ENCODE data around the gene TRERF1. TPM values are rescaled to one million over a fixed set of nuclear protein-coding genes. Genes with fewer than 3 reads are reported as not detected.

The TRERF1 gene
- total and polyA plus RNA-seq, 2 of the 8 experiments (the other 6 are each of a cell fraction or from before 2014, with no cell fraction given): 10.8 to 21.5 TPM

DNA sequence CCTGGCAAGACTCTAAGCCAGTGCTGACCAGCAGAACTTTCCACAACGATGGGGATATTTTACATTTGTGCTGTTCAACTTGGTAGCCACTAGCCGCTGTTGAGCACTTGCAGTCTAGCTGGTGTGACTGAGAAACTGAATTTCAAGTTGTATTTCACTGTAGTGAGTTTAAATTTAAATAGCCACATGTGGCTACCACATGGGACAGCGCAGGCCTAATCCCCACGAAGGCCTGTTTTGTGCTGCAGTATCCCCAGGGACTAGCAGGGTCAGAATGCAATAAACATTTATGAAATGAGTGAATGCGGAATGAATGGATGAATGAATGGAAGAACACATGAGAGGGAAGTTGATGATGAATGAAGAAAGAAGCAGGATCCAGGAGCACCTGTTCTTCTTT is 115.8 kb downstream of the TRERF1 start:
- no peaks in the 10 kb centered on the region for H3K36me3 ChIP-seq (ENCODE audit: control insufficient read depth in 2 of 4, insufficient read depth in 4 of 4, low read length in 3 of 4)
- H3K9ac ChIP-seq (replicated peaks in 1 of 4; ENCODE audit: extremely low read depth in 1 of 4, low read depth in 3 of 4, low read length in 3 of 4): no peak overlapping the region
- H4K20me1 ChIP-seq (replicated peaks in 1 of 2; ENCODE audit: control insufficient read depth in 1 of 2, insufficient read depth in 2 of 2, low read length in 2 of 2): peaks cover 6 to 14% of the 10 kb centered on the region in 2 experiments
- no peak overlapping the region for H2BK15ac ChIP-seq (ENCODE audit: low read length)
- H2BK5ac ChIP-seq (ENCODE audit: low read depth, low read length): no peak overlapping the region
- ChIA-PET POLR2A (ENCODE audit: partially characterized antibody) (no interaction called here), CTCF (ENCODE audit: partially characterized antibody) (interaction anchor here (1.2 to 1.6 kb wide), 6 partner anchors 9 to 89 kb away, joined by 3 to 5 read pairs (median 4); no protein-coding TSS in a partner anchor)
- no peak overlapping the region for H4K8ac ChIP-seq (ENCODE audit: extremely low read depth, insufficient read depth, low read length)
- no peak overlapping the region for H3K4ac ChIP-seq (replicated peaks; ENCODE audit: insufficient read length, low read depth, low read length)
- FAIRE-seq: no peak
- no peak overlapping the region for H2AK5ac ChIP-seq (ENCODE audit: low read depth, low read length)
- no peak overlapping the region for H3K4me3 ChIP-seq (ENCODE audit: extremely low read depth in 1 of 4, insufficient read depth in 2 of 4, low read depth in 3 of 4, low read length in 4 of 4)
- WGBS, 2 experiments (ENCODE audit: extremely low coverage in 1 of 2, insufficient coverage in 1 of 2, insufficient read length in 1 of 2, insufficient replicate concordance in 2 of 2, low coverage in 1 of 2, low lambda C conversion rate in 2 of 2, missing lambda C conversion rate in 1 of 2): 94 to 100% methylated on average over 1 to 5 of the region's 5 CpGs
- no peaks in the 10 kb centered on the region for H3K9me3 ChIP-seq (ENCODE audit: insufficient read depth in 2 of 2, low read depth in 1 of 2, low read length in 1 of 2)
- H3K56ac ChIP-seq (replicated peaks; ENCODE audit: insufficient read length, low read depth, low read length): no peak overlapping the region
- no peak overlapping the region for H2BK20ac ChIP-seq (ENCODE audit: low read length)
- no peak overlapping the region for H3K27ac ChIP-seq (ENCODE audit: low read depth, low read length)
- H4K91ac ChIP-seq (replicated peaks; ENCODE audit: insufficient read length, low read length): no peak overlapping the region
- H4K5ac ChIP-seq (ENCODE audit: insufficient read length, low read depth, low read length): no peak overlapping the region
- H3K4me2 ChIP-seq (ENCODE audit: insufficient read depth in 1 of 2, low read depth in 2 of 2, low read length in 2 of 2): no peak overlapping the region
- H3K27me3 ChIP-seq (replicated peaks in 1 of 4; ENCODE audit: control insufficient read depth in 3 of 4, extremely low read depth in 1 of 4, insufficient read depth in 3 of 4, low read length in 3 of 4): no peaks in the 10 kb centered on the region
- no peak overlapping the region for H3K14ac ChIP-seq (ENCODE audit: insufficient read length)
- no peak overlapping the region for H2BK120ac ChIP-seq (replicated peaks; ENCODE audit: low read depth, low read length)
- H2AFZ ChIP-seq (ENCODE audit: low read length): no peak overlapping the region
- no peak overlapping the region for H3K18ac ChIP-seq (ENCODE audit: extremely low read depth, low read length)
- H3K23ac ChIP-seq (ENCODE audit: insufficient read length): no peak overlapping the region
- peaks cover 0 to 60% of the 10 kb centered on the region in 2 experiments; a peak in 3 of 4 replicates for H3K79me2 ChIP-seq (ENCODE audit: control insufficient read depth in 1 of 2, insufficient read depth in 2 of 2, low read length in 2 of 2)
- DNase-seq (ENCODE audit: low read depth in 1 of 2, low spot score in 2 of 2): no peak
- H2BK12ac ChIP-seq (ENCODE audit: low read depth, low read length): no peak overlapping the region
- no peaks in the 10 kb centered on the region for H3K23me2 ChIP-seq (ENCODE audit: low read depth, low read length)
- H3K79me1 ChIP-seq (ENCODE audit: low read depth, low read length): peaks cover 21% of the 10 kb centered on the region
- TF ChIP-seq HDAC2 (IDR thresholded peaks at IDR 0.05; ENCODE audit: borderline replicate concordance in 1 of 2, low read depth in 2 of 2, low read length in 2 of 2): no peak
- no peak for TF ChIP-seq SP2 (IDR thresholded peaks at IDR 0.05; ENCODE audit: low read length)
- no peak for TF ChIP-seq CHD2 (IDR thresholded peaks at IDR 0.05; ENCODE audit: low read length)
- TF ChIP-seq EZH2 (IDR thresholded peaks at IDR 0.05; ENCODE audit: low read depth, low read length, severe bottlenecking): no peak
- no peak for TF ChIP-seq HDAC6 (IDR thresholded peaks at IDR 0.05; ENCODE audit: low read depth, low read length)
- no peak for TF ChIP-seq POLR2A (IDR thresholded peaks at IDR 0.05; ENCODE audit: control extremely low read depth in 1 of 2, low read depth in 2 of 2, low read length in 2 of 2)
- no peak for TF ChIP-seq TBP (IDR thresholded peaks at IDR 0.05; ENCODE audit: low read depth, low read length)
- TF ChIP-seq, protein P1, sequence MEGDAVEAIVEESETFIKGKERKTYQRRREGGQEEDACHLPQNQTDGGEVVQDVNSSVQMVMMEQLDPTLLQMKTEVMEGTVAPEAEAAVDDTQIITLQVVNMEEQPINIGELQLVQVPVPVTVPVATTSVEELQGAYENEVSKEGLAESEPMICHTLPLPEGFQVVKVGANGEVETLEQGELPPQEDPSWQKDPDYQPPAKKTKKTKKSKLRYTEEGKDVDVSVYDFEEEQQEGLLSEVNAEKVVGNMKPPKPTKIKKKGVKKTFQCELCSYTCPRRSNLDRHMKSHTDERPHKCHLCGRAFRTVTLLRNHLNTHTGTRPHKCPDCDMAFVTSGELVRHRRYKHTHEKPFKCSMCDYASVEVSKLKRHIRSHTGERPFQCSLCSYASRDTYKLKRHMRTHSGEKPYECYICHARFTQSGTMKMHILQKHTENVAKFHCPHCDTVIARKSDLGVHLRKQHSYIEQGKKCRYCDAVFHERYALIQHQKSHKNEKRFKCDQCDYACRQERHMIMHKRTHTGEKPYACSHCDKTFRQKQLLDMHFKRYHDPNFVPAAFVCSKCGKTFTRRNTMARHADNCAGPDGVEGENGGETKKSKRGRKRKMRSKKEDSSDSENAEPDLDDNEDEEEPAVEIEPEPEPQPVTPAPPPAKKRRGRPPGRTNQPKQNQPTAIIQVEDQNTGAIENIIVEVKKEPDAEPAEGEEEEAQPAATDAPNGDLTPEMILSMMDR (IDR thresholded peaks at IDR 0.05; ENCODE audit: control extremely low read depth in 1 of 3, insufficient read depth in 1 of 3, low read depth in 1 of 3, low read length in 3 of 3): no peak
- TF ChIP-seq SIX5 (IDR thresholded peaks at IDR 0.05; ENCODE audit: low read depth, low read length): no peak
- TF ChIP-seq RAD21 (IDR thresholded peaks at IDR 0.05 in 1 of 2, conservative IDR thresholded peaks at IDR 0.05 in 1 of 2; ENCODE audit: low read depth in 2 of 2, low read length in 2 of 2): no peak
- TF ChIP-seq KDM5A (IDR thresholded peaks at IDR 0.05; ENCODE audit: low read length): no peak
- no peak for TF ChIP-seq SAP30 (IDR thresholded peaks at IDR 0.05; ENCODE audit: insufficient read depth, insufficient replicate concordance, low read length)
- peaks cover 0 to 4% (median 1%) of the 10 kb centered on the region in 4 experiments; a peak in 2 of 7 replicates for H3K4me1 ChIP-seq (replicated peaks in 1 of 4; ENCODE audit: control insufficient read depth in 3 of 4, insufficient read depth in 4 of 4, low read length in 3 of 4)

All from H1 (cell line).